H1 (cell line): ENCODE measurements around the gene BGLAP. TPM values are rescaled to one million over a fixed set of nuclear protein-coding genes. Genes with fewer than 3 reads are reported as not detected.

Experiments
- CTCF ChIA-PET: fragments of 300-600 bp; sonication (Branson Sonifier 250); formaldehyde crosslinking; loops from one replicate; lab custom pipeline; 2021; ENCODE audit not compliant: partially characterized antibody; lab: Charles Lee
- POLR2A ChIA-PET: fragments of 300-600 bp; sonication (Branson Sonifier 250); formaldehyde crosslinking; loops from one replicate; lab custom pipeline; 2021; ENCODE audit warnings: inconsistent platforms; ENCODE audit not compliant: partially characterized antibody; lab: Charles Lee
- DNase-seq, 2 experiments: peaks; one replicate each; pipeline versions ENCODE4 v3.0.0 to v3.0.0-alpha.2; 2010 to 2022; ENCODE audit warnings: low spot score in 2 of 2, low read depth in 1 of 2, mixed read lengths in 1 of 2
- FAIRE-seq: peaks from 2 replicates; lab custom pipeline; 2011; peaks lifted over from hg19 to GRCh38; lab: Jason Lieb, UNC
- H2AFZ ChIP-seq: 2 replicates; pipeline ENCODE4 v1.8.1; 2012; ENCODE audit warnings: low read length, inconsistent platforms
- H2AK5ac ChIP-seq: 2 replicates; pipeline ENCODE4 v1.6.1; 2013; ENCODE audit warnings: low read depth, low read length
- H2BK120ac ChIP-seq: replicated peaks from 2 replicates; pipeline ENCODE3; 2013; ENCODE audit warnings: low read depth, low read length, inconsistent platforms
- H2BK12ac ChIP-seq: 2 replicates; pipeline ENCODE4 v1.6.1; 2013; ENCODE audit warnings: low read depth, low read length
- H2BK15ac ChIP-seq: 2 replicates; pipeline ENCODE4 v1.6.1; 2013; ENCODE audit warnings: low read length
- H2BK20ac ChIP-seq: 2 replicates; pipeline ENCODE4 v1.6.1; 2013; ENCODE audit warnings: low read length
- H2BK5ac ChIP-seq: 2 replicates; pipeline ENCODE4 v1.6.1; 2013; ENCODE audit warnings: low read depth, low read length
- H3K14ac ChIP-seq: 2 replicates; pipeline ENCODE4 v1.6.1; 2013; ENCODE audit warnings: inconsistent platforms; ENCODE audit not compliant: insufficient read length
- H3K18ac ChIP-seq: 2 replicates; pipeline ENCODE4 v1.6.1; 2013; ENCODE audit warnings: low read length; ENCODE audit errors: extremely low read depth
- H3K23ac ChIP-seq: 2 replicates; pipeline ENCODE4 v1.6.1; 2013; ENCODE audit warnings: inconsistent platforms; ENCODE audit not compliant: insufficient read length
- H3K23me2 ChIP-seq: 2 replicates; pipeline ENCODE4 v1.6.1; 2013; ENCODE audit warnings: low read depth, low read length
- H3K27ac ChIP-seq: 2 replicates; pipeline ENCODE4 v1.6.1; 2011; ENCODE audit warnings: low read depth, low read length, inconsistent platforms
- H3K27me3 ChIP-seq, 4 experiments: replicated peaks in 1 of 4; 1 replicate in 1 of 4; 2 replicates in 3 of 4; pipeline versions ENCODE4 v1.6.1 to v1.8.1; 2011 to 2013; ENCODE audit warnings: low read length in 3 of 4, mild to moderate bottlenecking in 3 of 4, inconsistent platforms in 2 of 4, mixed read lengths in 2 of 4, moderate library complexity in 1 of 4; ENCODE audit not compliant: control insufficient read depth in 3 of 4, insufficient read depth in 3 of 4; ENCODE audit errors: extremely low read depth in 1 of 4
- H3K36me3 ChIP-seq, 4 experiments: 2 replicates each; pipeline versions ENCODE4 v1.6.1 to v1.8.1; 2011 to 2013; ENCODE audit warnings: mild to moderate bottlenecking in 4 of 4, low read length in 3 of 4, moderate library complexity in 2 of 4, control low read depth in 1 of 4, inconsistent platforms in 1 of 4; ENCODE audit not compliant: insufficient read depth in 4 of 4, control insufficient read depth in 2 of 4
- H3K4ac ChIP-seq: replicated peaks from 2 replicates; pipeline ENCODE3; 2013; ENCODE audit warnings: low read length, low read depth, mixed read lengths, inconsistent platforms; ENCODE audit not compliant: insufficient read length
- H3K4me1 ChIP-seq, 4 experiments: replicated peaks in 1 of 4; 1 replicate in 1 of 4; 2 replicates in 3 of 4; pipeline versions ENCODE4 v1.6.1 to v1.8.1; 2011 to 2013; ENCODE audit warnings: low read length in 3 of 4, inconsistent platforms in 2 of 4, mixed read lengths in 1 of 4; ENCODE audit not compliant: insufficient read depth in 4 of 4, control insufficient read depth in 3 of 4
- H3K4me2 ChIP-seq, 2 experiments: 2 replicates each; pipeline versions ENCODE4 v1.6.1 to v1.8.1; 2011 to 2013; ENCODE audit warnings: low read depth in 2 of 2, low read length in 2 of 2, control low read depth in 1 of 2, inconsistent platforms in 1 of 2, mild to moderate bottlenecking in 1 of 2; ENCODE audit not compliant: insufficient read depth in 1 of 2
- H3K4me3 ChIP-seq, 4 experiments: fragments of 200-600, 300-600 bp in 1 of 4; sonication (generic), shearing (Covaris generic), sonication (Bioruptor Twin) in 1 of 4; 2 replicates each; pipeline versions ENCODE4 v1.5.1 to v1.8.1; 2011 to 2016; ENCODE audit warnings: low read length in 4 of 4, low read depth in 3 of 4, control low read depth in 2 of 4, inconsistent platforms in 2 of 4, mild to moderate bottlenecking in 2 of 4, mixed read lengths in 1 of 4, moderate library complexity in 1 of 4; ENCODE audit not compliant: insufficient read depth in 2 of 4; ENCODE audit errors: extremely low read depth in 1 of 4
- H3K56ac ChIP-seq: replicated peaks from 2 replicates; pipeline ENCODE3; 2013; ENCODE audit warnings: low read depth, mild to moderate bottlenecking, mixed read lengths, low read length, inconsistent platforms; ENCODE audit not compliant: insufficient read length
- H3K79me1 ChIP-seq: 2 replicates; pipeline ENCODE4 v1.6.1; 2013; ENCODE audit warnings: low read depth, low read length, control low read depth
- H3K79me2 ChIP-seq, 2 experiments: 2 replicates each; pipeline versions ENCODE4 v1.6.1 to v1.8.1; 2012 to 2013; ENCODE audit warnings: low read length in 2 of 2, mild to moderate bottlenecking in 2 of 2, inconsistent platforms in 1 of 2; ENCODE audit not compliant: insufficient read depth in 2 of 2, control insufficient read depth in 1 of 2
- H3K9ac ChIP-seq, 4 experiments: replicated peaks in 1 of 4; 1 replicate in 1 of 4; 2 replicates in 3 of 4; pipeline versions ENCODE4 v1.6.1 to v1.8.1; 2011 to 2013; ENCODE audit warnings: low read depth in 3 of 4, low read length in 3 of 4, control low read depth in 2 of 4, mild to moderate bottlenecking in 2 of 4, moderate library complexity in 2 of 4, inconsistent platforms in 1 of 4; ENCODE audit errors: extremely low read depth in 1 of 4
- H3K9me3 ChIP-seq, 2 experiments: 2 replicates each; pipeline versions ENCODE4 v1.6.1 to v1.8.1; 2012 to 2013; ENCODE audit warnings: mild to moderate bottlenecking in 2 of 2, moderate library complexity in 2 of 2, control low read depth in 1 of 2, inconsistent platforms in 1 of 2, low read depth in 1 of 2, low read length in 1 of 2, mixed read lengths in 1 of 2; ENCODE audit not compliant: insufficient read depth in 2 of 2
- H4K20me1 ChIP-seq, 2 experiments: replicated peaks in 1 of 2; 2 replicates each; pipeline versions ENCODE3 to v1.8.1; 2011 to 2013; ENCODE audit warnings: inconsistent platforms in 2 of 2, low read length in 2 of 2, mild to moderate bottlenecking in 1 of 2; ENCODE audit not compliant: insufficient read depth in 2 of 2, control insufficient read depth in 1 of 2
- H4K5ac ChIP-seq: 2 replicates; pipeline ENCODE4 v1.6.1; 2013; ENCODE audit warnings: low read length, low read depth, mixed read lengths, inconsistent platforms; ENCODE audit not compliant: insufficient read length
- H4K8ac ChIP-seq: 2 replicates; pipeline ENCODE4 v1.8.0; 2013; ENCODE audit warnings: mild to moderate bottlenecking, moderate library complexity, low read length, inconsistent platforms; ENCODE audit not compliant: insufficient read depth; ENCODE audit errors: extremely low read depth
- H4K91ac ChIP-seq: replicated peaks from 2 replicates; pipeline ENCODE3; 2013; ENCODE audit warnings: low read length, mixed read lengths, inconsistent platforms; ENCODE audit not compliant: insufficient read length
- BACH1 ChIP-seq: IDR thresholded peaks from 2 replicates; pipeline ENCODE4 v1.6.1; 2012; ENCODE audit warnings: low read length, improper control_type of control experiment
- BRCA1 ChIP-seq: IDR thresholded peaks from 2 replicates; pipeline ENCODE4 v1.6.1; 2012; ENCODE audit warnings: low read depth, low read length, improper control_type of control experiment
- EGR1 ChIP-seq: IDR thresholded peaks from 2 replicates; pipeline ENCODE4 v1.6.1; 2011; ENCODE audit warnings: low read depth, low read length, borderline replicate concordance
- JUND ChIP-seq: IDR thresholded peaks from 2 replicates; pipeline ENCODE4 v1.6.1; 2011; ENCODE audit warnings: mild to moderate bottlenecking, improper control_type of control experiment, low read length
- KDM1A ChIP-seq: fragments of 200-600, 300-600 bp; sonication (generic); IDR thresholded peaks from 2 replicates; pipeline ENCODE4 v1.7.1; 2016; ENCODE audit warnings: mild to moderate bottlenecking, low read length, borderline replicate concordance
- POLR2A ChIP-seq, 2 experiments: IDR thresholded peaks; 1 replicate in 1 of 2; 2 replicates in 1 of 2; pipeline ENCODE4 v1.6.1; 2011; ENCODE audit warnings: low read depth in 2 of 2, low read length in 2 of 2, mild to moderate bottlenecking in 2 of 2; ENCODE audit errors: control extremely low read depth in 1 of 2
- POLR2AphosphoS5 ChIP-seq: IDR thresholded peaks from 2 replicates; pipeline ENCODE4 v1.6.1; 2011; ENCODE audit warnings: low read depth, low read length
- POU5F1 ChIP-seq: IDR thresholded peaks from 2 replicates; pipeline ENCODE4 v1.6.1; 2011; ENCODE audit warnings: low read depth, mild to moderate bottlenecking, low read length, moderate library complexity
- RAD21 ChIP-seq, 2 experiments: IDR thresholded peaks in 1 of 2; conservative IDR thresholded peaks in 1 of 2; 2 replicates each; pipeline ENCODE4 v1.6.1; 2011; ENCODE audit warnings: low read depth in 2 of 2, low read length in 2 of 2, improper control_type of control experiment in 1 of 2, inconsistent platforms in 1 of 2, mild to moderate bottlenecking in 1 of 2, moderate library complexity in 1 of 2
- SAP30 ChIP-seq: fragments of 300-600 bp; sonication (generic); IDR thresholded peaks from 2 replicates; pipeline ENCODE4 v1.7.1; 2012; ENCODE audit warnings: low read length, moderate library complexity, mild to moderate bottlenecking, inconsistent platforms; ENCODE audit not compliant: insufficient read depth, insufficient replicate concordance
- TEAD4 ChIP-seq: IDR thresholded peaks from 2 replicates; pipeline ENCODE4 v1.6.1; 2012; ENCODE audit warnings: low read depth, low read length, inconsistent platforms, mixed read lengths
- WGBS, 2 experiments: shearing (Covaris generic) in 1 of 2; methylation state at CpG; one replicate each; pipeline versions ENCODE4 v1.1.6 to v1.1.7; 2013 to 2015; ENCODE audit warnings: low lambda C conversion rate in 2 of 2, mixed read lengths in 2 of 2, inconsistent platforms in 1 of 2, low coverage in 1 of 2, missing lambda C conversion rate in 1 of 2; ENCODE audit not compliant: insufficient replicate concordance in 2 of 2, insufficient coverage in 1 of 2, insufficient read length in 1 of 2; ENCODE audit errors: extremely low coverage in 1 of 2, missing lambda C conversion rate in 1 of 2; 5-methylcytosine and 5-hydroxymethylcytosine counted together
- polyA plus RNA-seq, 7 experiments: library from polyadenylated mRNA; depleted of rRNA in 3 of 7; stranded (reverse) in 5 of 7; unstranded in 2 of 7; fragments of >200 nt in 5 of 7; fragments of 200-250 nt in 2 of 7; gene quantifications; 1 replicate in 5 of 7; 2 replicates in 1 of 7; 4 replicates in 1 of 7; pipeline versions ENCODE4 v1.2.1 to v1.2.3, GENCODE V29; 2011 to 2013; ENCODE audit warnings: missing spikeins in 2 of 7, mixed read lengths in 2 of 7
- total RNA-seq: library from RNA; stranded (reverse); fragmentation: NEBNext Ultra II Directional; extraction: Animal tissue kit (Norgen Biotek cat#: 25700); gene quantifications from 2 replicates; pipeline ENCODE4 v1.2.1, GENCODE V29; 2021
- TF ChIP-seq, protein P1 (sequence below): IDR thresholded peaks from 2 replicates; pipeline ENCODE4 v1.6.1; 2012; ENCODE audit warnings: low read length, inconsistent platforms

The BGLAP gene
- total and polyA plus RNA-seq, 2 of the 8 experiments (the other 6 are each of a cell fraction or from before 2014, with no cell fraction given): 1.2 to 1.5 TPM

DNA sequence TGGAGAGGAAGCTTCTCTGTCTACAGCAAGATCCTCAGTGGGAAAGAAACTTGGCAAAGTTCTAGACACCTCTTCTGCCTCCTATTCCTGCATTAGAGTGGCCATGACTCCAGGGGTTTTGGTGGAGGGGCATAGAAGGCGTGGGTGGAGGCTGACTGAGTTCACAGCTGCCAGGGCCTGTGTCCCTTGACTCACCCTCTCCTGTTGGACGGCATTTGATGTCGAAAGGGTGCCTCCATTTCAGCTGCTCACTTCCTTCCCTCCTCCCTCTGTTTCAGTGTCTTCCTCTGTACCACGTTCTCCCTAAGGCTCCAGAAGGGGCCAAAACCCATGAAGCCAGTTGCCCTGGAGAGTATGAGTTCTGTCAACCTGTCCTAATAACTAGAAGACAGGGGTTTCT is 42.8 kb downstream of the BGLAP start:
- Histone ChIP-seq H3K36me3 (peaks cover 0 to 4% (median 0%) of the 10 kb centered on the region in 4 experiments; a peak in 1 of 8 replicates), H3K4me1 (peaks cover 0 to 10% (median 3%) of the 10 kb centered on the region in 4 experiments; a peak in 2 of 7 replicates), H3K4ac (no peak overlapping the region), H2AK5ac (no peak overlapping the region), H3K79me2 (peaks cover 18 to 25% of the 10 kb centered on the region in 2 experiments), H2BK120ac (no peak overlapping the region), H4K8ac (no peak overlapping the region), H3K23ac (no peak overlapping the region), H2BK12ac (no peak overlapping the region), H3K56ac (no peak overlapping the region), H2AFZ (no peak overlapping the region), H4K5ac (no peak overlapping the region), H3K27me3 (no peaks in the 10 kb centered on the region), H2BK5ac (no peak overlapping the region), H3K9ac (no peak overlapping the region; a peak in 1 of 7 replicates), H3K4me3 (no peak overlapping the region), H3K4me2 (no peak overlapping the region), H3K18ac (no peak overlapping the region), H2BK20ac (no peak overlapping the region), H3K14ac (no peak overlapping the region), H4K91ac (no peak overlapping the region), H2BK15ac (no peak overlapping the region), H4K20me1 (peaks cover 0 to 9% of the 10 kb centered on the region in 2 experiments), H3K79me1 (peaks cover 8% of the 10 kb centered on the region), H3K27ac (no peak overlapping the region), H3K23me2 (peaks cover 13% of the 10 kb centered on the region), H3K9me3 (no peaks in the 10 kb centered on the region)
- no peak for FAIRE-seq
- TF ChIP-seq KDM1A (no peak), RAD21 (IDR thresholded peaks at IDR 0.05 in 1 of 2, conservative IDR thresholded peaks at IDR 0.05 in 1 of 2; ENCODE audit: low read depth in 2 of 2, low read length in 2 of 2) (no peak), EGR1 (no peak), POLR2A (IDR thresholded peaks at IDR 0.05; ENCODE audit: control extremely low read depth in 1 of 2, low read depth in 2 of 2, low read length in 2 of 2) (no peak), SAP30 (no peak), JUND (no peak), POLR2AphosphoS5 (no peak), TEAD4 (no peak), BACH1 (no peak), BRCA1 (no peak), POU5F1 (no peak)
- TF ChIP-seq, protein P1, sequence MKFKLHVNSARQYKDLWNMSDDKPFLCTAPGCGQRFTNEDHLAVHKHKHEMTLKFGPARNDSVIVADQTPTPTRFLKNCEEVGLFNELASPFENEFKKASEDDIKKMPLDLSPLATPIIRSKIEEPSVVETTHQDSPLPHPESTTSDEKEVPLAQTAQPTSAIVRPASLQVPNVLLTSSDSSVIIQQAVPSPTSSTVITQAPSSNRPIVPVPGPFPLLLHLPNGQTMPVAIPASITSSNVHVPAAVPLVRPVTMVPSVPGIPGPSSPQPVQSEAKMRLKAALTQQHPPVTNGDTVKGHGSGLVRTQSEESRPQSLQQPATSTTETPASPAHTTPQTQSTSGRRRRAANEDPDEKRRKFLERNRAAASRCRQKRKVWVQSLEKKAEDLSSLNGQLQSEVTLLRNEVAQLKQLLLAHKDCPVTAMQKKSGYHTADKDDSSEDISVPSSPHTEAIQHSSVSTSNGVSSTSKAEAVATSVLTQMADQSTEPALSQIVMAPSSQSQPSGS: no peak
- CTCF ChIA-PET: interaction anchor here (0.7 to 1.5 kb wide), 4 partner anchors 35 to 143 kb away, joined by 3 to 5 read pairs (median 4); no protein-coding TSS in a partner anchor
- POLR2A ChIA-PET: interaction anchor here (0.7 to 17.4 kb wide), 6 partner anchors 16 to 76 kb away, joined by 3 to 221 read pairs (median 3); partner anchors contain the start of genes BGLAP, GLMP, PAQR6 and PMF1
- 92% methylated on average over 4 of the region's 4 CpGs; no CpG with 5 or more reads in 1 of the 2 experiments for WGBS, 2 experiments
- DNase-seq: no peak
